ENCODE measurements around the gene CMSS1. TPM values are rescaled to one million over a fixed set of nuclear protein-coding genes. Genes with fewer than 3 reads are reported as not detected.

CMSS1 gene
- polyA plus RNA-seq, 1 of the 3 experiments (the other 2 are of a cell fraction), result 9.1 TPM

DNA sequence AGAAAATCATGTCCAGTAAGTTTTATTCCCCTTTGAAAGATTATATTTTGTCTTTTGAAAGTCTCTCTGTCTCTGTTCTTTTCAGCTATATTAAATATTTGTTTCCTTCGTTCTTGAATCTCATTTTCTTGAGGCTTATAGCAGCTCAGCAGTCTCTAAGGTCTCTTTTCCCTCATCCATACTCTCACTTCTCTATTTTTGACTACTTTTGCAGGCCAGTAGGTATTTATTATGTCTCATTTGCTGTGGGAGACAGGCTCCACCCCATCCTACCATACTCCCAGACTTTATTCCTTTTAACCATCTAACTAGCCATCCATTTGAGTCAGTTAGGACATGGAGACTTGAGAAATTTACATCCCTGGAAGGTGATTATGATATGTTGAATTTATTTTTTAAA is 225.6 kb downstream of the CMSS1 start:
- ChIA-PET POLR2A (no interaction called here), CTCF (interaction anchor here (2.7 kb wide), 1 partner anchor 211 kb away, joined by 11 read pairs; no protein-coding TSS in a partner anchor)
- 100% methylated on average over 1 of the region's 1 CpG for whole genome bisulfite sequencing (ENCODE audit: low lambda C conversion rate)
- Histone ChIP-seq H4K20me1 (ENCODE audit: insufficient read depth) (no peaks in the 10 kb centered on the region), H3K27ac (ENCODE audit: low read depth in 2 of 2, low read length in 1 of 2) (peak overlapping the region; percentile 92 to 99), H3K27me3 (ENCODE audit: insufficient read depth) (no peaks in the 10 kb centered on the region), H3K9me3 (no peaks in the 10 kb centered on the region), H3F3A (replicated peaks; ENCODE audit: insufficient read depth) (peaks cover 43% of the 10 kb centered on the region), H3K9me2 (no peaks in the 10 kb centered on the region), H3K36me3 (replicated peaks in 1 of 2; ENCODE audit: control insufficient read depth in 1 of 2, insufficient read depth in 2 of 2, low read length in 1 of 2) (no peaks in the 10 kb centered on the region), H2AFZ (ENCODE audit: low read depth) (no peak overlapping the region), H3K4me1 (ENCODE audit: control insufficient read depth in 1 of 2, insufficient read depth in 2 of 2, low read depth in 1 of 2, low read length in 1 of 2) (peaks cover 21 to 42% of the 10 kb centered on the region in 2 experiments), H3K9ac (peak overlapping the region; percentile 70), H3K79me2 (ENCODE audit: insufficient read depth) (no peaks in the 10 kb centered on the region), H3K4me3 (ENCODE audit: low read depth in 2 of 2, low read length in 1 of 2) (no peak overlapping the region), H3K4me2 (peak overlapping the region; percentile 67)
- no peak for DNase-seq
- TF ChIP-seq NFIC (IDR thresholded peaks at IDR 0.05; ENCODE audit: borderline replicate concordance) (no peak), RXRA (IDR thresholded peaks at IDR 0.05; ENCODE audit: borderline replicate concordance, low read depth) (no peak), MEF2A (IDR thresholded peaks at IDR 0.05; ENCODE audit: borderline replicate concordance, low read depth) (no peak), JUND (IDR thresholded peaks at IDR 0.05) (no peak), CHD2 (IDR thresholded peaks at IDR 0.05; ENCODE audit: low read length, partially characterized antibody) (no peak), RAD21 (IDR thresholded peaks at IDR 0.05; ENCODE audit: low read length) (no peak), RCOR1 (IDR thresholded peaks at IDR 0.05; ENCODE audit: low read length) (no peak), ELF1 (IDR thresholded peaks at IDR 0.05) (no peak), NRF1 (IDR thresholded peaks at IDR 0.05; ENCODE audit: low read depth, low read length) (no peak), EP300 (IDR thresholded peaks at IDR 0.05; ENCODE audit: borderline replicate concordance in 1 of 2, low read depth in 1 of 2, low read length in 1 of 2) (no peak), TAF1 (IDR thresholded peaks at IDR 0.05; ENCODE audit: borderline replicate concordance, low read depth, low read length) (no peak)
- TF ChIP-seq, protein P1, sequence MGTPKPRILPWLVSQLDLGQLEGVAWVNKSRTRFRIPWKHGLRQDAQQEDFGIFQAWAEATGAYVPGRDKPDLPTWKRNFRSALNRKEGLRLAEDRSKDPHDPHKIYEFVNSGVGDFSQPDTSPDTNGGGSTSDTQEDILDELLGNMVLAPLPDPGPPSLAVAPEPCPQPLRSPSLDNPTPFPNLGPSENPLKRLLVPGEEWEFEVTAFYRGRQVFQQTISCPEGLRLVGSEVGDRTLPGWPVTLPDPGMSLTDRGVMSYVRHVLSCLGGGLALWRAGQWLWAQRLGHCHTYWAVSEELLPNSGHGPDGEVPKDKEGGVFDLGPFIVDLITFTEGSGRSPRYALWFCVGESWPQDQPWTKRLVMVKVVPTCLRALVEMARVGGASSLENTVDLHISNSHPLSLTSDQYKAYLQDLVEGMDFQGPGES (IDR thresholded peaks at IDR 0.05; ENCODE audit: low read depth, low read length), result no peak
- TF ChIP-seq, protein P2, sequence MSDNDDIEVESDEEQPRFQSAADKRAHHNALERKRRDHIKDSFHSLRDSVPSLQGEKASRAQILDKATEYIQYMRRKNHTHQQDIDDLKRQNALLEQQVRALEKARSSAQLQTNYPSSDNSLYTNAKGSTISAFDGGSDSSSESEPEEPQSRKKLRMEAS (IDR thresholded peaks at IDR 0.05; ENCODE audit: low read depth), result no peak
- TF ChIP-seq, protein P3, sequence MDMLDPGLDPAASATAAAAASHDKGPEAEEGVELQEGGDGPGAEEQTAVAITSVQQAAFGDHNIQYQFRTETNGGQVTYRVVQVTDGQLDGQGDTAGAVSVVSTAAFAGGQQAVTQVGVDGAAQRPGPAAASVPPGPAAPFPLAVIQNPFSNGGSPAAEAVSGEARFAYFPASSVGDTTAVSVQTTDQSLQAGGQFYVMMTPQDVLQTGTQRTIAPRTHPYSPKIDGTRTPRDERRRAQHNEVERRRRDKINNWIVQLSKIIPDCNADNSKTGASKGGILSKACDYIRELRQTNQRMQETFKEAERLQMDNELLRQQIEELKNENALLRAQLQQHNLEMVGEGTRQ (IDR thresholded peaks at IDR 0.05; ENCODE audit: borderline replicate concordance, low read depth, low read length), result no peak
- TF ChIP-seq, protein P4, sequence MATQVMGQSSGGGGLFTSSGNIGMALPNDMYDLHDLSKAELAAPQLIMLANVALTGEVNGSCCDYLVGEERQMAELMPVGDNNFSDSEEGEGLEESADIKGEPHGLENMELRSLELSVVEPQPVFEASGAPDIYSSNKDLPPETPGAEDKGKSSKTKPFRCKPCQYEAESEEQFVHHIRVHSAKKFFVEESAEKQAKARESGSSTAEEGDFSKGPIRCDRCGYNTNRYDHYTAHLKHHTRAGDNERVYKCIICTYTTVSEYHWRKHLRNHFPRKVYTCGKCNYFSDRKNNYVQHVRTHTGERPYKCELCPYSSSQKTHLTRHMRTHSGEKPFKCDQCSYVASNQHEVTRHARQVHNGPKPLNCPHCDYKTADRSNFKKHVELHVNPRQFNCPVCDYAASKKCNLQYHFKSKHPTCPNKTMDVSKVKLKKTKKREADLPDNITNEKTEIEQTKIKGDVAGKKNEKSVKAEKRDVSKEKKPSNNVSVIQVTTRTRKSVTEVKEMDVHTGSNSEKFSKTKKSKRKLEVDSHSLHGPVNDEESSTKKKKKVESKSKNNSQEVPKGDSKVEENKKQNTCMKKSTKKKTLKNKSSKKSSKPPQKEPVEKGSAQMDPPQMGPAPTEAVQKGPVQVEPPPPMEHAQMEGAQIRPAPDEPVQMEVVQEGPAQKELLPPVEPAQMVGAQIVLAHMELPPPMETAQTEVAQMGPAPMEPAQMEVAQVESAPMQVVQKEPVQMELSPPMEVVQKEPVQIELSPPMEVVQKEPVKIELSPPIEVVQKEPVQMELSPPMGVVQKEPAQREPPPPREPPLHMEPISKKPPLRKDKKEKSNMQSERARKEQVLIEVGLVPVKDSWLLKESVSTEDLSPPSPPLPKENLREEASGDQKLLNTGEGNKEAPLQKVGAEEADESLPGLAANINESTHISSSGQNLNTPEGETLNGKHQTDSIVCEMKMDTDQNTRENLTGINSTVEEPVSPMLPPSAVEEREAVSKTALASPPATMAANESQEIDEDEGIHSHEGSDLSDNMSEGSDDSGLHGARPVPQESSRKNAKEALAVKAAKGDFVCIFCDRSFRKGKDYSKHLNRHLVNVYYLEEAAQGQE (IDR thresholded peaks at IDR 0.05; ENCODE audit: low read depth, low read length), result no peak

Measured in SK-N-SH (cell line).